ENCODE data around the gene CC2D1B.

CC2D1B gene

GRCh38 chr1:52364235-52364839 is 1.7 kb downstream of the CC2D1B start:
- no peak for TF ChIP-seq RAD21 (IDR thresholded peaks at IDR 0.05; ENCODE audit: low read depth)
- no peak for TF ChIP-seq YY1 (IDR thresholded peaks at IDR 0.05; ENCODE audit: low read depth)
- TF ChIP-seq CREB1 (IDR thresholded peaks at IDR 0.05; ENCODE audit: low read depth) = no peak
- no peak for TF ChIP-seq FOXM1 (IDR thresholded peaks at IDR 0.05; ENCODE audit: borderline replicate concordance, low read depth)
- TF ChIP-seq MAX (IDR thresholded peaks at IDR 0.05) = no peak
- TF ChIP-seq USF1 (IDR thresholded peaks at IDR 0.05) = no peak
- no peak for TF ChIP-seq TCF12 (IDR thresholded peaks at IDR 0.05; ENCODE audit: low read depth)
- TF ChIP-seq CEBPB (IDR thresholded peaks at IDR 0.05) = no peak
- TF ChIP-seq EP300 (IDR thresholded peaks at IDR 0.05; ENCODE audit: borderline replicate concordance) = no peak
- TF ChIP-seq NFIC (IDR thresholded peaks at IDR 0.05) = no peak
- no peak for TF ChIP-seq TEAD4 (IDR thresholded peaks at IDR 0.05)
- TF ChIP-seq REST (IDR thresholded peaks at IDR 0.05; ENCODE audit: low read depth) = no peak
- no peak for TF ChIP-seq TAF1 (IDR thresholded peaks at IDR 0.05; ENCODE audit: low read depth)
- no peak for TF ChIP-seq EGR1 (IDR thresholded peaks at IDR 0.05)
- no peak for TF ChIP-seq ZBTB7A (IDR thresholded peaks at IDR 0.05; ENCODE audit: low read depth)

GRCh38 chr1:52360595-52360968 is 5.4 kb downstream of the CC2D1B start:
- no peak for TF ChIP-seq TAF1 (IDR thresholded peaks at IDR 0.05; ENCODE audit: low read depth)

- TF ChIP-seq EP300 (IDR thresholded peaks at IDR 0.05; ENCODE audit: borderline replicate concordance) = no peak
- TF ChIP-seq EGR1 (IDR thresholded peaks at IDR 0.05) = no peak
- TF ChIP-seq YY1 (IDR thresholded peaks at IDR 0.05; ENCODE audit: low read depth) = no peak
- TF ChIP-seq ZBTB7A (IDR thresholded peaks at IDR 0.05; ENCODE audit: low read depth) = no peak
- no peak for TF ChIP-seq TAF1 (IDR thresholded peaks at IDR 0.05; ENCODE audit: low read depth)
- TF ChIP-seq FOXM1 (IDR thresholded peaks at IDR 0.05; ENCODE audit: borderline replicate concordance, low read depth) = no peak
- TF ChIP-seq NFIC (IDR thresholded peaks at IDR 0.05) = no peak
- no peak for TF ChIP-seq CREB1 (IDR thresholded peaks at IDR 0.05; ENCODE audit: low read depth)
- no peak for TF ChIP-seq REST (IDR thresholded peaks at IDR 0.05; ENCODE audit: low read depth)
- no peak for TF ChIP-seq USF1 (IDR thresholded peaks at IDR 0.05)
- TF ChIP-seq TEAD4 (IDR thresholded peaks at IDR 0.05) = no peak
Observed at GRCh38 chr1:52359676-52360594, 6.1 kb downstream of the CC2D1B start.

- TF ChIP-seq REST (IDR thresholded peaks at IDR 0.05; ENCODE audit: low read depth) (no peak), YY1 (IDR thresholded peaks at IDR 0.05; ENCODE audit: low read depth) (no peak), CEBPB (IDR thresholded peaks at IDR 0.05) (no peak)
Observed at GRCh38 chr1:52358851-52359497, 7.0 kb downstream of the CC2D1B start.
